ENCODE results near the gene CGA.
A peak's percentile ranks its signal among the peaks of the same experiment; 100 is the strongest.

DNA sequence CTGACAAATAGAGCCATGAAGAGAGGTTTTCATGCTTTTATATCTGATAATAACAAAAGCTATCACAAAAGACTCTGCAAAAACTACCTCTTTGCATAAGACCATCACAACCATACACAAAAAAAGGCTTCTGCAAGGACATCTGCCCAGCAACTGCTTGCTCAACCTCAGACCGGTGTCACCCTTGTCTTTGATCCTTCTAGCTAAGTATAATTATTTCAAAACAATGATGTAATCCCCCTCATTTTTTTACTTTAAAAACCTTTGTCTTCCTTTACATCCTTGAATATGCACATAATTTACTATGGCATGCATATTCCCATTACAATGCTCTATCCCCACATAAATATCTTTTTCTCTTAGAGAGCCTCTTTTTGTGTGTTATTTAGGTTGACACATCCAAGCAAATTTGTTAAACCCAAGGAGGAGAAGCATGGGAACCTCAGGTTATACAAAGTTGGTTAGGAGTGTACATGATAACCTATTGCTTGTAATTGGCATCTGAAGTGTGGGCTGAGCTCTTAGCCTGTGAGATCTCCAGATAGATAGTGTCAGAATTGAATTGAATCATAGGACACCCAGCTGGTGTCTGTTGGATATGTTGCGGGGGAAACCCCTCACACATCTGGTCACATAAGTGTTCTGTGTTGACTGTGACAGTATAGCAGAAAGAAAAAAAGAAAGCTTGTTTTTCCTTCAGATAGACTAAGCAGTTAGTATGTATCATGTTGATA lies 20.7 kb upstream of the CGA start:
- TF ChIP-seq GATA2 (IDR thresholded peaks at IDR 0.05; ENCODE audit: low read depth, low read length) (peak; percentile 93), GATA3 (IDR thresholded peaks at IDR 0.05; ENCODE audit: low read depth, low read length) (peak; percentile 95)
